NCI-H146 treated with DMSO at 0.1 percent for 48 hours (cell line): ENCODE data around the gene CTIF.

Experiments
- DNase-seq: peaks from one replicate; lab custom pipeline; 2025; ENCODE audit not compliant: unreplicated experiment; lab: John Stamatoyannopoulos, UW

Gene CTIF

GRCh38 chr18:48904091-48904490 is 365.3 kb downstream of the CTIF start:
- DNase-seq: no peak

GRCh38 chr18:48904847-48905394 is 366.1 kb downstream of the CTIF start:
- no peak for DNase-seq

- no peak for DNase-seq
These were observed 366.7 kb downstream of the CTIF start for GRCh38 chr18:48905513-48905912.

GRCh38 chr18:48908916-48909315 is 370.1 kb downstream of the CTIF start:
- no peak for DNase-seq

GRCh38 chr18:48909721-48910120 is 370.9 kb downstream of the CTIF start:
- DNase-seq: no peak

GRCh38 chr18:48910972-48911545 is 372.2 kb downstream of the CTIF start:
- no peak for DNase-seq
